GM18499 (cell line): Measurements from ENCODE around the gene ZNF506.
"Not testable (repeated sequence)": the region's sequence is repeated elsewhere in the genome, so short reads cannot be mapped to it uniquely, and the experiment has no call there.

ENCODE experiments used
- ATAC-seq: cut with Tn5 transposase; IDR thresholded peaks from one replicate; pipeline ENCODE4 v1.9.1; 2021; ENCODE audit warnings: moderate number of reproducible peaks; ENCODE audit not compliant: insufficient read depth, unreplicated experiment

Gene ZNF506

DNA sequence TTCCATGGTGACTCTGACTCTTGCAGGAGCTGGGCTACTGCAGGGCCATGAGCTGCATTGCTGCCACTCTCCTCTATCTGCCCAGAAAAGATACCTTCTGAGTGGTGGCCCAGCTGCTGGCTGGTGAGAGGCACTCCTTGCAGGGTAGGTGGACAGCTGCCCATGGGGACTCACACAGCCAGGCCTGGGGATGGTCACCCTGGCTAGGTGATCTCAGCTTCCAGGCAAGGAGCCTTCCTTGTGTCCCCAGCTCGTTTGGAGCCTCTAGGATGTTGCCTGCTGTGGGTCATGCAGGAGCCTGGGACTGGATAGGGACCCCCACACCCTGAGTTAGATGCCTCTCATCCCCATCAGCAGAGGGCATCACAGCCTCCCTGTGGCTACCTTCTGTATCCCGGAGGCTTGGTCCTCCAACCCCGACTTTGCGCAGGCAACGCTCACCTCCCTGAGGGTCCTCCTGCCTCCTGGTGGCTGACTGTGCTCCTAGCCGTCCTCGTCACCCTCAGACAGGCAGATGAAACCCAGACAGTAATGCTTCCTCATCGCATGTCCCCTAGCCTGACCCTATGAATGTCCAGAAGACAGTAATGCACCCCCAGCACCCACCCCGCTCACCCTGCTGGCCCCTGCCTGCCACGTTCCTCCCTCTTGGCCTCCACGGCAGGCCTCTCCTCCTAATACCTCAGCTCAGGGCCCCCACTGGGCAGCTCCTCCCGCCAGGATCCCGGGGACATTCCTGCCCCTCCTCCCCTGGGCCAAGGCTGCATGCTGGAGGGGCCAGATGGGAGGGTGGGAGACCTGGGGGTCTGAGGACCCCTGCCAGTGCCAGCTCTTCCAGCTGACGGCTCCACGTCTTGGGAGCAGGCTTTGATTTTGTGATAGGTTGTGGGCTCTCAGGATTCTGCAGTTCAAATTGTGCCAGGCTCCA, 75.0 kb downstream of the ZNF506 start:
- no peak for ATAC-seq

DNA sequence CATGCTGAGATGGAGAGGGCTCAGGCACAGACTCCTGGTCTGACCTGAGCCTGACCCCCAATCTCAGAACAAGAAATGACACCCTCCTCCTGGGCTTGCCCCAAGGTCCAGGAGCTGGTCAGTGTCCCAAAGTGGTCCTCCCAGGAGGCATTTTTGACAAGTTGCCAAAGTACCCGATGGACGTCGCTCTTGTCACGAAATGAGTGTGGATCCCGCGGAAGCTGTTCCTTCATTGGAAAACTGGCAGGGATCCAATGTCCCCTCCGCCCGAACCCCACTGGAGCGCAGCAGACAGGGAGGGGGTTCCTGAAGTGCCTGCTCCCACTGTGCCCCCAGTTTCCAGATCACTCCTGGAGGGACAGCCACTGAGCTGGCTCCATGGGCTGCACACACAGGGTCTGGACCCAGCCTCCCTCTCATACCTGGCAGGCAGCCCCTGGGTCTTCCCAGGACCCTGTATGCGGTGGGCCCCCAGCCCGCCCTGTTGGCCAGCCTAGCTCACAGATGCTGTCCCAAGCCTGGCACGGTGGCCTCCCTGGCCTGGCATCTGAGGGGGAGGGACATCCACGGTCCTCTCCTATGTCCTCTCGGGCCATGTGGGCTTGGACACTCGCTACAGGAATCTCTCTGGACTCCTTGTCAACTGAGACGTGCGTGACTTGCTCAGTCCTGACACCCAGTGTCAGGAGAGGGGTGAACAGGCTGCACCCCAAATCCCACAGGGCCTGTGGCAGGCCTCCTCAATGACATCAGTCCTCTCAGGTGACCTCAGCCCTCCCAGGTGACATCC, 75.9 kb downstream of the ZNF506 start:
- no peak for ATAC-seq

DNA sequence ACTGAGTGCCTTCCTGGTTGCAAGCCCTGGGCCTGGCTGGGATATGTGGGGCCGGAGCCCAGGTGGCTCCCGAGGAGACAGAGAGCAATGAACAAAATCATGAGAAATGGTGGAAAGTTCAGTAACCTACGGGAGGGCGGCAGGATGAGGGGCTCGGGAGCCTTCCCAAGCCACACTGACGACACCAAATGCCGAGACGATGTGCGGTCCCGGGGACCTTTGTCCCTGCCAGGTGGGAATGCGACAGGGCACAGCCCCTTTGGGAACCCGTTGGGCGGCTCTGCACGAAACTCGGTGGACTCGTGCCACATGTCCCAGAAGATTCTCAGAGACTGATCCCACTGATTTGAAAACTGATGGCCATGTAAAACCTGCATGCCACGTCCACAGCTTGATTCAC, 76.9 kb downstream of the ZNF506 start:
- no peak for ATAC-seq

DNA sequence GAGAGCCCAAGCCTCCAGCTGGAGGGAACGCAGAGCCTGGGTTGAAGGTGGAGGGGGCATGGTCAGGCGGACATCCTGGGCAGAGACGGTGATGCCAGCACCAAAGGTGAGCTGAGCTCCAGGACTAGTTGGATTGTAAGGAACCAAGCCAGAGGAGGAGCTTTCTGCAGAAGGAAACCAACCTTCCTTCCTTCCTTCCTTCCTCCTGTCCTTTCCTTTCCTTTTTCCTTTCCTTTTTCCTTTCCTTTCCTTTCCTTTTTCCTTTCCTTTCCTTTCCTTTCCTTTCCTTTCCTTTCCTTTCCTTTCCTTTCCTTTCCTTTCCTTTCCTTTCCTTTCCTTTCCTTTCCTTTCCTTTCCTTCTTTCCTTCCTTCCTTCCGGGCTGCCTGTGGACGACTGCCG, 77.6 kb downstream of the ZNF506 start:
- ATAC-seq = not testable (repeated sequence)

DNA sequence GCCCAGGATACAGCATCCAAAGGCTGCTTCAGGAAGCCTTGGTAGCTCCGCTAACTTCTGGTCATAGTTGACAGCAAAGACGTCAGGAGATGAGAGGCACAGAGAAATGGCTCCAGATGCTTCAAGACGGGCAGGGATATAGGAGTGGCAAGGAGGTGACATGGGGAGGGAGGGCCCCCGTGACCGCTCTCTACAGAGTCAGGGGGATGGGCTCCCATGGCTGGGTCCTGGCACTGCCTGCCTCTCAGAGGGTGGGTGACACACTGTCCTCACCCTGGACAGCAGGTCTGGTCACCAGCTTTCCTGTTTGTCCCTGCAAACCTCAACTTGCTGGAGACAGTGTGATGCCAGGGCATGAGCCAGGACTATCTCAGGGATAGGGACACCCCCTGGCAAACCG, 78.4 kb downstream of the ZNF506 start:
- no peak for ATAC-seq

DNA sequence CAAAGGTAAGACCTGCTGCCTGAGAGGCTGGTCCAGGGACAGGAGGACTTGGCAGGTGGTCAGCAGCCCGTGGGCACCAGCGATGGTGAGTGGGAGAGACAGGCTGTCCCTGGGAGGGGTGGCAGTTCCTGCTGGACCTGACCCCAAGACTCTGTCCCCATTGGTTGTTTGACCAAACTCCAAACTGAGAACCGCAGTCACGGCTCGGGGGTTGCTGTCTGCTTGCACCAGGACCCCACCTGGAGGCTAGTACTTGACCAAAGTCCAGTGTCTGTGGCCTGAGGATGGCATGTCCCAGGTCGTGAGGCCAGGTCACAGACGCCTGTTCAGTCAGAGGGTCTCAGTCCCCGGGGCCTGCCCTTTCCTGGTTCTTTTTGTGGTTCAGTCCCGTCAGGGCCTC, 78.8 kb downstream of the ZNF506 start:
- ATAC-seq = no peak
